ENCODE data around the gene RAD51AP1. TPM values are rescaled to one million over a fixed set of nuclear protein-coding genes. Genes with fewer than 3 reads are reported as not detected.

The RAD51AP1 gene
- total RNA-seq, 1 donor from 2014 or later, result 48.2 TPM

- TF ChIP-seq, protein P1, sequence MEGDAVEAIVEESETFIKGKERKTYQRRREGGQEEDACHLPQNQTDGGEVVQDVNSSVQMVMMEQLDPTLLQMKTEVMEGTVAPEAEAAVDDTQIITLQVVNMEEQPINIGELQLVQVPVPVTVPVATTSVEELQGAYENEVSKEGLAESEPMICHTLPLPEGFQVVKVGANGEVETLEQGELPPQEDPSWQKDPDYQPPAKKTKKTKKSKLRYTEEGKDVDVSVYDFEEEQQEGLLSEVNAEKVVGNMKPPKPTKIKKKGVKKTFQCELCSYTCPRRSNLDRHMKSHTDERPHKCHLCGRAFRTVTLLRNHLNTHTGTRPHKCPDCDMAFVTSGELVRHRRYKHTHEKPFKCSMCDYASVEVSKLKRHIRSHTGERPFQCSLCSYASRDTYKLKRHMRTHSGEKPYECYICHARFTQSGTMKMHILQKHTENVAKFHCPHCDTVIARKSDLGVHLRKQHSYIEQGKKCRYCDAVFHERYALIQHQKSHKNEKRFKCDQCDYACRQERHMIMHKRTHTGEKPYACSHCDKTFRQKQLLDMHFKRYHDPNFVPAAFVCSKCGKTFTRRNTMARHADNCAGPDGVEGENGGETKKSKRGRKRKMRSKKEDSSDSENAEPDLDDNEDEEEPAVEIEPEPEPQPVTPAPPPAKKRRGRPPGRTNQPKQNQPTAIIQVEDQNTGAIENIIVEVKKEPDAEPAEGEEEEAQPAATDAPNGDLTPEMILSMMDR (conservative IDR thresholded peaks at IDR 0.05), result peak; percentile 94
- H3K4me3 Mint-ChIP-seq, result no peak overlapping the region
- H3K27me3 Mint-ChIP-seq (ENCODE audit: low read depth), result no peaks in the 10 kb centered on the region
- DNase-seq (ENCODE audit: low read depth, low spot score), result no peak
- H3K27ac Mint-ChIP-seq (ENCODE audit: unreplicated experiment), result no peak overlapping the region
- H3K36me3 Mint-ChIP-seq (ENCODE audit: low read depth), result peaks cover 6% of the 10 kb centered on the region
- no peaks in the 10 kb centered on the region for H3K9me3 Mint-ChIP-seq
- no peaks in the 10 kb centered on the region for H3K4me1 Mint-ChIP-seq
Measured at GRCh38 chr12:4526923-4527546, 11.7 kb upstream of the RAD51AP1 start.

DNA sequence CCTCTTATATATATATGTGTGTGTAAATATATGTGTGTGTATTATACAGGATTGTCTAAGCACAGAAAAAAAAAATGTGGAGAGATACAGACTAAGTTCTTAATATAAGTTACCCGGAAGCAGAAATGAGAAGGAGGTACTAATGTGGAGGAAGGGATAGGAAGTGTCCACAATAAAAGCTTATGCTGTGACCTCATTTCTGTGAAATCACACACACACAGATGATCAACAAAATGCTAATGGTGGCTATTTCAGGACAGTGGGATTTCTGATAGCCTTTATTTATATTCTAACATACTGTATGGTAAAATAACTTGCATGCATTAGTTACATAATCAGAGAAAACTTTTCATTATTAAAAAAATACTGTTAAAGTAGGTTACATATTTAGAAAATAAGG is 8.5 kb upstream of the RAD51AP1 start:
- Mint-ChIP-seq H3K27me3 (ENCODE audit: low read depth) (no peaks in the 10 kb centered on the region), H3K27ac (ENCODE audit: unreplicated experiment) (no peak overlapping the region), H3K9me3 (no peaks in the 10 kb centered on the region), H3K4me3 (no peak overlapping the region), H3K36me3 (ENCODE audit: low read depth) (no peaks in the 10 kb centered on the region), H3K4me1 (no peaks in the 10 kb centered on the region)
- TF ChIP-seq, protein P1 (conservative IDR thresholded peaks at IDR 0.05), result no peak
- no peak for DNase-seq (ENCODE audit: low read depth, low spot score)

- Mint-ChIP-seq H3K4me1 (no peaks in the 10 kb centered on the region), H3K36me3 (ENCODE audit: low read depth) (no peaks in the 10 kb centered on the region), H3K27ac (ENCODE audit: unreplicated experiment) (no peak overlapping the region), H3K4me3 (no peak overlapping the region), H3K9me3 (no peaks in the 10 kb centered on the region), H3K27me3 (ENCODE audit: low read depth) (no peaks in the 10 kb centered on the region)
- DNase-seq (ENCODE audit: low read depth, low spot score), result no peak
- TF ChIP-seq, protein P1 (conservative IDR thresholded peaks at IDR 0.05), result no peak
Measured at GRCh38 chr12:4530982-4531586, 7.6 kb upstream of the RAD51AP1 start.

GRCh38 chr12:4535092-4535491 is 3.6 kb upstream of the RAD51AP1 start:
- TF ChIP-seq, protein P1 (conservative IDR thresholded peaks at IDR 0.05), result no peak
- H3K9me3 Mint-ChIP-seq, result no peaks in the 10 kb centered on the region
- H3K4me1 Mint-ChIP-seq, result peaks cover 25% of the 10 kb centered on the region
- H3K27ac Mint-ChIP-seq (ENCODE audit: unreplicated experiment), result no peak overlapping the region
- H3K4me3 Mint-ChIP-seq, result no peak overlapping the region
- no peak for DNase-seq (ENCODE audit: low read depth, low spot score)
- no peaks in the 10 kb centered on the region for H3K36me3 Mint-ChIP-seq (ENCODE audit: low read depth)
- no peaks in the 10 kb centered on the region for H3K27me3 Mint-ChIP-seq (ENCODE audit: low read depth)

GRCh38 chr12:4535871-4536270 is 2.8 kb upstream of the RAD51AP1 start:
- H3K4me3 Mint-ChIP-seq, result no peak overlapping the region
- H3K27ac Mint-ChIP-seq (ENCODE audit: unreplicated experiment), result no peak overlapping the region
- no peaks in the 10 kb centered on the region for H3K9me3 Mint-ChIP-seq
- no peak for DNase-seq (ENCODE audit: low read depth, low spot score)
- TF ChIP-seq, protein P1 (conservative IDR thresholded peaks at IDR 0.05), result no peak
- no peaks in the 10 kb centered on the region for H3K36me3 Mint-ChIP-seq (ENCODE audit: low read depth)
- H3K27me3 Mint-ChIP-seq (ENCODE audit: low read depth), result no peaks in the 10 kb centered on the region
- peaks cover 27% of the 10 kb centered on the region for H3K4me1 Mint-ChIP-seq

Data from neural crest cell (in vitro differentiated cells).